Endothelial cell of umbilical vein (primary cell): Measurements from ENCODE around the gene LRRC14B. TPM values are rescaled to one million over a fixed set of nuclear protein-coding genes. Genes with fewer than 3 reads are reported as not detected.

Source experiments
- BruUV-seq: library from RNA; stranded (reverse); fragments of 400-500 nt; replicated peaks from 2 replicates; lab custom pipeline; 2021; lab: Mats Ljungman, UMichigan
- CTCF ChIA-PET: fragments of 300-600, 350-600 bp; sonication (Branson Sonifier 250); formaldehyde crosslinking; loops from one replicate; lab custom pipeline; 2021; ENCODE audit warnings: antibody characterized with exemption, inconsistent platforms; lab: Charles Lee
- POLR2A ChIA-PET: fragments of 300-600, 350-600 bp; sonication (Branson Sonifier 250); formaldehyde crosslinking; loops from one replicate; lab custom pipeline; 2021; ENCODE audit warnings: antibody characterized with exemption, inconsistent platforms; lab: Charles Lee
- DNase-seq: peaks from one replicate; pipeline ENCODE4 v3.0.0-alpha.2; 2011; ENCODE audit warnings: low read depth, low spot score
- FAIRE-seq: peaks from 2 replicates; lab custom pipeline; 2011; peaks lifted over from hg19 to GRCh38; lab: Jason Lieb, UNC
- H2AFZ ChIP-seq: 2 replicates; pipeline ENCODE4 v1.6.0; 2012; ENCODE audit warnings: low read depth, low read length, control low read depth, inconsistent platforms
- H3K27ac ChIP-seq: 2 replicates; pipeline ENCODE4 v1.5.1; 2011; ENCODE audit warnings: low read depth, mild to moderate bottlenecking, control low read depth, low read length, moderate library complexity; ENCODE audit not compliant: insufficient read depth
- H3K27me3 ChIP-seq, 2 experiments: 2 replicates each; pipeline versions ENCODE4 v1.6.0 to v1.6.1; 2011; ENCODE audit warnings: low read length in 2 of 2, mixed read lengths in 1 of 2; ENCODE audit not compliant: control insufficient read depth in 2 of 2, insufficient read depth in 2 of 2
- H3K36me3 ChIP-seq, 2 experiments: 2 replicates in 1 of 2; 3 replicates in 1 of 2; pipeline ENCODE4 v1.5.1; 2011; ENCODE audit warnings: low read length in 2 of 2, mild to moderate bottlenecking in 1 of 2, moderate library complexity in 1 of 2; ENCODE audit not compliant: control insufficient read depth in 2 of 2, insufficient read depth in 2 of 2; ENCODE audit errors: extremely low read depth in 1 of 2
- H3K4me1 ChIP-seq: 3 replicates; pipeline ENCODE4 v1.5.1; 2011; ENCODE audit warnings: mild to moderate bottlenecking, low read length; ENCODE audit not compliant: control insufficient read depth, insufficient read depth; ENCODE audit errors: extremely low read depth
- H3K4me2 ChIP-seq: 2 replicates; pipeline ENCODE4 v1.6.1; 2011; ENCODE audit warnings: low read length, control low read depth, mixed read lengths; ENCODE audit not compliant: insufficient read depth
- H3K4me3 ChIP-seq, 3 experiments: fragments of 200-600 bp in 1 of 3; sonication (generic), shearing (Covaris generic) in 1 of 3; replicated peaks in 1 of 3; 2 replicates each; pipeline ENCODE4 v1.5.1; 2011 to 2016; ENCODE audit warnings: control low read depth in 3 of 3, low read length in 3 of 3, mild to moderate bottlenecking in 2 of 3, inconsistent platforms in 1 of 3, low read depth in 1 of 3, moderate library complexity in 1 of 3; ENCODE audit not compliant: insufficient read depth in 1 of 3
- H3K79me2 ChIP-seq: 2 replicates; pipeline ENCODE4 v1.6.0; 2012; ENCODE audit warnings: low read length, inconsistent platforms; ENCODE audit not compliant: control insufficient read depth, insufficient read depth
- H3K9ac ChIP-seq: replicated peaks from 2 replicates; pipeline ENCODE3; 2011; ENCODE audit warnings: low read length, control low read depth; ENCODE audit not compliant: insufficient read depth; ENCODE audit errors: extremely low read depth
- H3K9me1 ChIP-seq: replicated peaks from 3 replicates; pipeline ENCODE4 v1.6.0; 2011; ENCODE audit warnings: mild to moderate bottlenecking, low read length; ENCODE audit not compliant: control insufficient read depth, insufficient read depth; ENCODE audit errors: extremely low read depth
- H3K9me3 ChIP-seq: replicated peaks from 2 replicates; pipeline ENCODE4 v1.5.1; 2012; ENCODE audit warnings: low read length, inconsistent platforms; ENCODE audit not compliant: control insufficient read depth, insufficient read depth
- H4K20me1 ChIP-seq: replicated peaks from 2 replicates; pipeline ENCODE3; 2011; ENCODE audit warnings: mild to moderate bottlenecking, low read length; ENCODE audit not compliant: control insufficient read depth, insufficient read depth; ENCODE audit errors: extremely low read depth
- CTCF ChIP-seq, 2 donors: IDR thresholded peaks; 1 replicate in 1 of 2; 2 replicates in 1 of 2; pipeline ENCODE4 v1.5.1; 2011; ENCODE audit warnings: low read length in 2 of 2, mild to moderate bottlenecking in 2 of 2, moderate library complexity in 2 of 2, control low read depth in 1 of 2, inconsistent platforms in 1 of 2, low read depth in 1 of 2; ENCODE audit not compliant: insufficient read depth in 1 of 2; ENCODE audit errors: extremely low read depth in 1 of 2
- EZH2 ChIP-seq: IDR thresholded peaks from 2 replicates; pipeline ENCODE4 v1.6.1; 2012; ENCODE audit warnings: borderline replicate concordance, low read depth, mild to moderate bottlenecking, moderate library complexity, low read length, inconsistent platforms; ENCODE audit not compliant: severe bottlenecking
- FOS ChIP-seq: IDR thresholded peaks from 2 replicates; pipeline ENCODE4 v1.6.1; 2011; ENCODE audit warnings: mild to moderate bottlenecking, low read length, moderate library complexity, borderline replicate concordance; ENCODE audit not compliant: insufficient read depth
- GATA2 ChIP-seq: IDR thresholded peaks from 2 replicates; pipeline ENCODE4 v1.7.0; 2011; ENCODE audit warnings: low read depth, mild to moderate bottlenecking, moderate library complexity, mixed read lengths, low read length; ENCODE audit not compliant: insufficient read length, insufficient read depth
- JUN ChIP-seq: IDR thresholded peaks from 2 replicates; pipeline ENCODE4 v1.6.1; 2011; ENCODE audit warnings: borderline replicate concordance, low read depth; ENCODE audit not compliant: insufficient read length, insufficient read depth
- MYC ChIP-seq: IDR thresholded peaks from one replicate; pipeline ENCODE4 v1.6.1; 2011; ENCODE audit warnings: mild to moderate bottlenecking, low read depth, low read length
- POLR2A ChIP-seq: IDR thresholded peaks from 2 replicates; pipeline ENCODE4 v1.6.1; 2012; ENCODE audit warnings: low read depth, mild to moderate bottlenecking, control low read depth, low read length
- POLR2AphosphoS5 ChIP-seq: IDR thresholded peaks from 2 replicates; pipeline ENCODE4 v1.6.1; 2012; ENCODE audit warnings: low read depth, mild to moderate bottlenecking, control low read depth, low read length, moderate library complexity; ENCODE audit not compliant: insufficient read depth
- dilution Hi-C: fragments of 300-500 bp; cut with MboI; formaldehyde crosslinking; loops from one replicate; pipeline ENCODE4 v1.15.0; 2019; ENCODE audit warnings: low sequenced_read_pairs; ENCODE audit not compliant: extremely low pct_ligation_motif_present
- intact Hi-C: fragments of 100-400 bp; cut with micrococcal nuclease; formaldehyde crosslinking; loops from one replicate; pipeline ENCODE4 v1.10.0; 2022
- polyA plus RNA-seq, 4 experiments: library from polyadenylated mRNA; depleted of rRNA in 3 of 4; stranded (reverse) in 3 of 4; unstranded in 1 of 4; fragments of >200 nt; gene quantifications; 2 replicates each; pipeline versions ENCODE4 v1.2.1 to v1.2.3, GENCODE V29; 2011 to 2012; ENCODE audit warnings: missing spikeins in 1 of 4
- total RNA-seq: library from RNA; stranded (reverse); gene quantifications from 2 replicates; pipeline ENCODE4 v1.2.3, GENCODE V29; 2021
- TF ChIP-seq, protein P1 (sequence below): IDR thresholded peaks from 2 replicates; pipeline ENCODE4 v1.6.1; 2011; ENCODE audit not compliant: insufficient read depth, insufficient read length

The LRRC14B gene
- total and polyA plus RNA-seq, 2 donors (not counting 3 experiments of a cell fraction or from before 2014, with no cell fraction given) = not detected

DNA sequence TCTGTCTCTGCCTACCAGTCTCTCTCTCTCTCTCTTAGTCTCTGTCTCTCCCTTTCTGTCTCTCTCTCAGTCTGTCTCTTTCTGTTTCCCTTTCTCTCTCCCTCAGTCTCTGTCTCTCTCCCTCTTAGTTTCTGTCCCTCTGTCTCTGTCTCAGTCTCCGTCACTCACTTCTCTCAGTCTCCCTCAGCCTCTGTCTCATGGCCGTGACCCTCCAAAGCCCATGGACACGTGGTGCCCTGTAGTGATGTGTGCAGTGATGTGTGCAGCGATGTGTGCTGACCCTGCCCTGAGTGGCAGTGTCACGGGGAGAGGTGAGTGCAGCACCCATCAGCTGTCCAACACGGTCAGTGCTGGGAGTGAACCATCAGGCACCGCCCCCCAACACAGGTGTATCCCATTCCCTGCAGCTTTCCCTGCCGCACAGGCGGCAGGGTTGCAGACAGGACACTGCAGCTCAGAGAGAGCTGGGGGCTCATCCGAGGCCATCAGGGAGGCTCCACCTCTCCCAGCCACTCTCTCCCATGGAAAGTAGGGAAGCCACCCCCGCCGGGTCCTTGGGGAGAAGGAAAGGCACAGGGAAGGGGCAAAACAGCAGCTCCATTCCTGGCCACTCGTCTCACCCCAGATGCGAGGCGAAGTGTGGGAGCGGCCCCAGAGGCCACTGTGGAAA lies 794 bp upstream of the LRRC14B start:
- H3K9ac ChIP-seq = no peak overlapping the region
- H2AFZ ChIP-seq = no peak overlapping the region
- TF ChIP-seq EZH2 = no peak
- no peak for TF ChIP-seq GATA2
- TF ChIP-seq CTCF (IDR thresholded peaks at IDR 0.05; ENCODE audit: extremely low read depth in 1 of 2, insufficient read depth in 1 of 2, low read depth in 1 of 2, low read length in 2 of 2) = no peak
- TF ChIP-seq, protein P1, sequence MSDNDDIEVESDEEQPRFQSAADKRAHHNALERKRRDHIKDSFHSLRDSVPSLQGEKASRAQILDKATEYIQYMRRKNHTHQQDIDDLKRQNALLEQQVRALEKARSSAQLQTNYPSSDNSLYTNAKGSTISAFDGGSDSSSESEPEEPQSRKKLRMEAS = no peak
- TF ChIP-seq FOS = no peak
- no peak for TF ChIP-seq POLR2A
- no peak for TF ChIP-seq MYC
- TF ChIP-seq POLR2AphosphoS5 = no peak
- TF ChIP-seq JUN = no peak
- BruUV-seq = no TSS peak
- DNase-seq (no peak), FAIRE-seq (no peak)
- ChIA-PET POLR2A (no interaction called here), CTCF (interaction anchor here (1.2 to 1.3 kb wide), 2 partner anchors 17 to 256 kb away, joined by 3 to 5 read pairs; no protein-coding TSS in a partner anchor)
- H3K4me2 ChIP-seq = no peak overlapping the region
- no peak overlapping the region for H3K4me3 ChIP-seq
- no peaks in the 10 kb centered on the region for H3K4me1 ChIP-seq
- H4K20me1 ChIP-seq = no peaks in the 10 kb centered on the region
- no peaks in the 10 kb centered on the region for H3K79me2 ChIP-seq
- no peaks in the 10 kb centered on the region for H3K9me1 ChIP-seq
- H3K27ac ChIP-seq = no peak overlapping the region
- dilution Hi-C loops = no loop called here
- H3K27me3 ChIP-seq = peaks cover 3 to 8% of the 10 kb centered on the region in 2 experiments
- H3K36me3 ChIP-seq = no peaks in the 10 kb centered on the region
- no peaks in the 10 kb centered on the region for H3K9me3 ChIP-seq
- intact Hi-C loops = no loop called here
